GM11168 (cell line): ENCODE measurements around the gene NKAIN2.

Experiments
- in situ Hi-C: fragments of 300-500 bp; cut with MboI; formaldehyde crosslinking; loops from one replicate; pipeline ENCODE4 v1.12.0; 2022; ENCODE audit warnings: low sequenced_read_pairs; ENCODE audit not compliant: unreplicated experiment

NKAIN2 gene

GRCh38 chr6:123803504-123804013 is at the start of gene NKAIN2:
NKAIN2 (plus strand) TSS chr6:123803865.
- in situ Hi-C loops = no loop called here

DNA sequence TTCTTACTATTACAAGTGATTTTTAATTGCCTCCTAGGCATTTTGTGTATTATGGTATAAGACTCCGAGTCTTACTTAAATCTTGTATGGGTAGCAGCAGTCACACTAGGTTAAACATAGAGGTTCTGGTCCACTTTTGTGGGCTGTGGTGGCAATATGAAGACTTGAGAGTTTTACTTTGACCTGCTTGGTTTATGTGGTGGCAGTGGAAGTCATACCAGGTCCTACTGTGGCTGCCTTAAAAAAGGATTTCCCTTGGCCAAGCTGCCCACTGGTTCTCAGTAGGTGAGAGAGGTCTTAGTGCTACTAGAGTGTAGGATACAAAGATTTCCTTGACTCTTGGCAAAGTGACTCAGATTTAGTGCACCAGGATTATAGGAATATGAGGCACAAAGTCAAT is 44.2 kb upstream of the NKAIN2 start:
- in situ Hi-C loops = no loop called here

DNA sequence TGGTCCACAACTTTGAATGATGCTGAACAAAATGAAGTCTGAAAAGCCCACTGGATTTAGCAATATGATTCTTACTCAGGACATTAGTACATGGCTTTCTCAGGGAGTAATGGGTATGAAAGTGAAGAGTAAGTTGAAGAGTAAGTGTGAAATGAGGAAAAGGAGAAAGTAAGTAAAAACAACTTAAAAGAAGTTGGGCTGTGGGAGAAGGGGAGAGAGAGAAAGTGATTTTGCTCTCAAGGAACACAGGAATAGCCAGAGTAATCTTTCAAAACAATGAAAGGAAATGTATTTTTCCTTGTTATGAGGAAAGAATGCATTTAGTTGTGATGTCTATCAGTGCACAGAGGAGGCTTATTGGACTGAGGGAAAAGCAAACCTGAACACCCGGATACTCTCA is 39.8 kb upstream of the NKAIN2 start:
- in situ Hi-C loops = no loop called here

- in situ Hi-C loops = no loop called here
These were observed 38.9 kb upstream of the NKAIN2 start for GRCh38 chr6:123764722-123765121.

DNA sequence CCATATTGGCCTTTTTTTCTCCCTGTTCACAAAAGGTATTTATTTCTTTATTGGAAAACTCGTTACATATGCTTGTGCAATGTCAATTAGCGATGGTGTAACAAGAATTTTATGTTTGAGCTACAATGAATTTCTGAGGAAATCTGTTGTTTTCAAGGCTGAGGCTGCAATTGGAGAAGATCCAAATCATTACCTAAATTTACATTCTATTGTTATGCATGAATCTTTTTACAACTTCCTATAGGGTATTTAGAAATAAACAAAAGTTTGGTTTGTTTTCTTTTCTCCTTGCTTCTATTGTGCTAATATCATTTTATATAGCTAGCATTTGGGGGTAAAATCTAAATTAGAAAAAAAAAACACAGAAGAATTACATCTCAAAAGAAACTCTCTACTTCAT is 34.7 kb upstream of the NKAIN2 start:
- in situ Hi-C loops = no loop called here

DNA sequence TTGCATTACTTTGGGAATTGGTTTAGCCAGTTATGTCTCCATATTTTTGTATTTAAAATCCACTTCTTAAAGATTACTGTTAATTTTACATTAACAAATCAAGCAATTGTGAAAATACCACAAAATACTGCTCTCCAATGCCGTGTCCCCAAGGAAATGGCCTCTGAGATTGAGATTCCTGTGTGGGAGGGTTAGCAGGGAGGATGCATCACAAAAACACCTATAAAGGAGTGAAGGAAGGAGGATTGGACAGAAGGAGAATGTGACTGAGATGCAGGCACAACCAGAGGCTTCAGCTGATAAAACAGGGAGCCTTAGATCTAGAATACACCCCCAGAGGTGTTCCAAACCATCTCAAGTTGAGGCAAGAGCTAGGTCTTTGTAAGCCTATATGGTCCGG is 34.2 kb upstream of the NKAIN2 start:
- in situ Hi-C loops = no loop called here

GRCh38 chr6:123770247-123770949 is 33.3 kb upstream of the NKAIN2 start:
- in situ Hi-C loops = no loop called here

DNA sequence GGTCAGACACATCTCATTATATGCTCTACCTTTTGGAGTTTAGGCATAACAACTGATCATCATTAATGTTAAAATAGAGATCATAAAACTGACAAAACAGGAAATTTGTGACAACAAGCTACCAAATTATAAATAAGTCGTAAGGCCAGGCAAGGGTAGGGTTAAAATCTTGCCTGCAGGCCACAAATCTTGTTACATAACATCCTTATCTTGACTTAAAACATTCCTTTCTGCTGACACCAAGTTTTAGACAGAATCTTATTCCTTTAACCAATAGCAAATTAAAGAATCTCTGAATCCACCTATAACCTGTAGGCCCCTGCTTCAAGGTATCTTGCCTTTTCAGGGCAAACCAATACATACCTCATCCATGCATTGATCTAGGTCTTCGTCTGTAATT is 32.5 kb upstream of the NKAIN2 start:
- in situ Hi-C loops = no loop called here

GRCh38 chr6:123777563-123777962 is 26.1 kb upstream of the NKAIN2 start:
- in situ Hi-C loops = no loop called here

DNA sequence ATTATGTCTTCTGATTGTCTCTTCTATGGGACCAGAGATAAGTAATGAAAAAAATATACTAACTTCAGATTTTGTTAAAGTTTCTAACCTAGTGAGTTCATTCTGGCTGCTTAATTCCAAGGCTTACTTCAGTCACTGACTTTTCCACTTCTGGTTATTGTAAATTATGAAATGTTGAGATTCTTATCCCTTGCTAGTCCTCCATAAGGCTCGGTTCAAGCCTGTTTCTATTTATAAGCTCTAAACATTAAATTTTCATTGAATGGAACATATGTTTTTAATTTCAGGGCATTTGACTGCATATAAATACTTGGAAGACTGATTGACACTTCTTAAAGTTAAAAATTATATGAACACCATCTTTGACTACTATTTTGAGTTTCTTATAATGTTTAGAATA is 23.6 kb upstream of the NKAIN2 start:
- in situ Hi-C loops = no loop called here

DNA sequence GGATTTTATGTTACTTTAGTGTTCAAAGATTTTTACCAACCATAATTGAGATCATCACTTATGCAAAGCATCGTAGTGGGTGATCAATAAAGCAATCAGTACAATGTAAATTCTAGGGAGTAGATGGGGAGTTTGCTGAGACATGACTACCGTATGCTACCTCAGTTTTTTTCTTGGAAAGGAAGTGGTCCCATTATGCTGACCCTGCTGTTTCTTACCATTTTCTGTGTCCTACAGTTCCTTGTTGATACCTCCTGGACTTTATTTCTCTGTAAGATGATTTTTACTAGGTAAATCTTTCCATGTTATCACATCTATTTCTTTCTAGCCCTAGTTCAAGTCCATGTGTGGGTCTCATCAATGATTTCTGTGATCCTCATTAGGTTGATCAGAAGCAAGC is 19.3 kb upstream of the NKAIN2 start:
- in situ Hi-C loops = no loop called here

DNA sequence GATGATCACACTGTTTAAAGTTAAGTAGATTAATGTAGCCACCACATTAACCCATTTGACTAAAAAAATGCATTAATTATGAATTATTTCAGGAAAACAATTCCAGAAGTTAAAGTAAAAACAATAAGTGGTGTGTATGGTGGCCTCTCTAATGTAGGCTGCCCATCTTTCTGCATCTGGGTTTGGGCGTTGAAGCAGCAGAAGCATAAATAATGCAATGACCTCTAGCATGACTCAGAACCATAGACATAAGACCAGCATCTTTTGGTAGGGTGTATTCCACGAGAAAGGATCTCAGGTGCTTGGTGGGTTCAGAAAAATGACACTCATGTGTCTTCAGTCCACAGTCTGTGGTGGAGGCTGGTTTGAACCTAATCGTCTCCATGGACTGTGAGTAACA is 18.6 kb upstream of the NKAIN2 start:
- in situ Hi-C loops = no loop called here

DNA sequence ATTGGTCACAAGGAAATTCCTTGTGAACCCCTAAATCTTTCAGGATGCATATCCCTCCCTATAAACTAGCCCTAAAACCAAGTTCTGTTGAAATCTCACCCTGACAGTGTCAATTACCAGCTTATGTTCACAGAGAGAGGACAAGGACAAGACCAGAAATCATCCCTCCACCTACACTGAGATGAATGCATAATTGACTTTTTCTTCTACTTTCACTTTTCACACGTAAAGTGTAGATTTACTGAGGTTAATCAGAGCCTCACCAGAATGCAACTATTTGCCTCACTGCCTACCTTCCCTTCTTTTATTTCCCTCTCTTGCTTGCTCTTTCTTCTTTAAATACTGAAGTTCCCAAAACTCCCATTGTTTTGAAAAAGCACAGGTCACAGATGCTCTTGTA is 15.3 kb upstream of the NKAIN2 start:
- in situ Hi-C loops = no loop called here

DNA sequence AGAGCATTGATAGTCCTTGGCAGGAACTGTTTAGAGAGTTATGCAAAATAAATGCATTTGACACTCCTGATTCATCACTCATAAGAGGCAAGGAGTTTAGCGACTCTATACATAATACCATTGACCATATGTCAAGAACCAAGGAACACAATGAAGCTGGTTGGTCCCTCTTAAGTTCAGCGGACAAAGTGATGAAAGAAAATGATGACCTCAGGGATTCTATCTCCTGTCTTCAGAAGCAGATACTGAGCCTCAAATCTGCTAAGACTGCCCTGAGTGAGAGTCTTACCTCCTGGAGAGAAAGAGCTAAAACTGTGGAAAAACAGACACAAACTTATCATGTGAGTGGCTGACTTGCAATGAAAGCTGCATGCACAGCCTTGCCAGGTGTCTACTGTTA is 9.5 kb upstream of the NKAIN2 start:
- in situ Hi-C loops = no loop called here

DNA sequence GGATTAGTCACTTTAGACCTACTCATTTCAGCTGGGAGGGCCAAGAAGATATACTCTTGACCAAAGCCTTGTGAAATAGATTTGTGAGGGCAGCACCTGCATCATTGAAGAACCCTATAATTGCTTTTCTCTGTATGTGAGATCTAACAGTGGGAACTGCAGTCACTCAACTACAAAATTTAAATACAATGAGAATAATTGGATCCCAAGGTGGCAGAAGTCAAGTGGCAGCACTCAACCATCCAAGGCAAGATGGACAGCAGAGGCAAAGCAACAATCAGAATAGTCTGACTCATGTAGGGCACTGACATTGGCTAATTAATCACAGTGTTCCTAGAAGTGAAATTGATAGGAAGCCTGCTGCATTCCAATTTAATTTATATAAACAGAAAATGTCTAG is 8.9 kb upstream of the NKAIN2 start:
- in situ Hi-C loops = no loop called here

DNA sequence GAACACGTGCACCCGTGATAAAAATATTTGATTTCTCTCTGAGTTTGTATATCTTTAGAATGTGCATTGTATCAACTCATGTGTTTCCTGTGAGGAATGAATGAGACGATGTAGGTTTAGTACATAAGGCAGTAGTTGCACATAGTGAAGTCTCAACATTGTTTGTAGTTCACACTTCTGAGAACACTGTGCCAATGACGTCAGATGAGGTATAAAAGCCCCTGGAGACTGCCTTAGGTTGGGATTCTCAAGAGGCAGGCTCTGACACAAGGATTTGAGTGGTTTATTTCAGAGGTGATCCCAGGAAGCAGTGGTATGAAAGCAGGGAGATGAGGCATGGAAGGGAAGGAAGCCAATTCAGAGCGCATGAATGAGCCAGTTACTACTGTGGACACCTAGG is 2.6 kb upstream of the NKAIN2 start:
- in situ Hi-C loops = no loop called here

DNA sequence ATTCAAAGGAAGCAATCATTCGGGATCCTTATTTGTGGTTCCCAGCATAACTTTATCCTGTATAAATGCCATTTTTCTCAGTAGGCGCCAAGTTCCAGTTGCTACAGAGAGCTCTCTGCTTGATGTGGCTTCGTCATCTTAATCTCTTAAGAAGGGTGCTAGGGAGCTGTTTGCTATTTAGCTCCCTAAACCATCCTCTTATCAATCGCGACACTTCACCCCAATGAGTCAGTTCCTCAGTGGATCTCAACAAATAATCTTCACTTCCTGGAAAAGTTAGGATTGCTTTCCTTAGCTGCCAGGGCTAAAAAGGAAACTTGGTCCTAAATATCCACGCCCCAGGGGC is 1.3 kb upstream of the NKAIN2 start:
- in situ Hi-C loops = no loop called here

GRCh38 chr6:123802697-123803503 is 765 bp upstream of the NKAIN2 start:
- in situ Hi-C loops = no loop called here

DNA sequence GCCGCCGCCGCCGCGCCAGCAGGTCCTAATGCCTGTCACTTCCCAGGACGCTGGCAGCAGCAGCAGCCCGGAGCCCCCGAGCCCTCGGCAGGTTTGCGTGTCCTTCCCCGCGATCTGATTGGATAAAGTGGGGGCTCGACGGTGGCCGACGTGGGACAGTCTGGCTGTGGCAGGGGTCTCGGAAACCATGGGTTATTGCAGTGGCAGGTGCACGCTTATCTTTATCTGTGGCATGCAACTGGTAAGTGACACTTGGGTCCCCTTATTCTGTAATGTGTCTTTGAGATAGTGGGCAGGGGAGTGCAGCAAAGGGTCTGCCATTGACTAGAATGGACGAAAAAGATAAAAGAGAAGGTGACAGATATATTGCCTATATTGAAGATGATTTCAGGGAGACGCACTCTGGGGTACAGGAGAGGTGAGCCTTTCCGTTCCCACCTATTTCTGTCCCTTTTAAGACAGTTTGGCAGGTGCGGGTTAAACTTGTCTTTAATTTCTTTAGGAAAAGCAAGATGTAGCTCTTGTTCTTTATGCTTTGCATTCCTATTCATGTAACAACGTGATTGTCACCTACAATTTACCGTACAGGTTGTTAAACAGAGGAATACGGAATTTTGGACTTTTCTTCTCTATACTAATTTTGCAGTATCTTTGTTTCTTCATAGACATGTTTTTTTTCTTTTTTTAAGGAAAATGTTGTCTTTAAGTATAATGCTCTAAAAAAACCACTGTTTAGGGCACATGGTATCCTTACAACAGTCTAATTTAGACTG is 535 bp downstream of the NKAIN2 start:
- in situ Hi-C loops = no loop called here

- in situ Hi-C loops = no loop called here
These were observed 1.3 kb downstream of the NKAIN2 start for GRCh38 chr6:123804787-123805540.
